Measurements from ENCODE around the gene BRWD1. TPM values are rescaled to one million over a fixed set of nuclear protein-coding genes. Genes with fewer than 3 reads are reported as not detected.

The BRWD1 gene
- total and polyA plus RNA-seq, 2 of the 13 experiments (the other 11 are each of a cell fraction or from before 2014, with no cell fraction given) = 13.9 to 28.0 TPM

DNA sequence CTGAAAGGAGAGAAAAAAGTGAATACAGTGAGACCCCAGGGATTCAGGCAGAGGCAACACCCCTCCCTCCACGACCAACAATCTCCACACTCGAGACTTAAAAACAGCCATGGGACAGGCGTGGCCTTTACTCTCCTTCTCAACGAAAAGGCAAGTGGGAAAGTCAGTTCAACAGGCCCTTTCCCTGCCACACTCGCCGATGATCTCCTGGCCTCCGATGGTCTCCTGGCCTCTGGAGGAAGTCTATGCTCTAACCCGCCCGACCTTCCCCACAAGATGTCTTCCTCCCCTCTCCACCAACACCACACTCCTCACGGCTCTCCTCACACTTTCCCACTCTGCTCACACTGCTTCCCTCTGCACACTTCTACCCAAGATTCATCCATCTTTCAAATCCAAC, 137.8 kb downstream of the BRWD1 start:
- H3K27ac ChIP-seq (ENCODE audit: extremely low read length, insufficient read depth, low read length) = no peak overlapping the region
- CTCF ChIA-PET (ENCODE audit: low intra/inter-chr PET ratio, low total read pairs) = no interaction called here
- peaks cover 17% of the 10 kb centered on the region for H3K79me2 ChIP-seq (ENCODE audit: insufficient read depth, low read length)
- 94% methylated on average over 10 of the region's 10 CpGs for WGBS (ENCODE audit: low lambda C conversion rate)
- no peak overlapping the region for H3K4me2 ChIP-seq (ENCODE audit: low read depth, low read length)
- H3K4me1 ChIP-seq (ENCODE audit: insufficient read depth, low read length) = peaks cover 10% of the 10 kb centered on the region
- POLR2A ChIA-PET = no interaction called here
- no peaks in the 10 kb centered on the region for H3K27me3 ChIP-seq (ENCODE audit: control insufficient read depth in 1 of 2, insufficient read depth in 2 of 2, low read length in 2 of 2)
- TF ChIP-seq, protein P1, sequence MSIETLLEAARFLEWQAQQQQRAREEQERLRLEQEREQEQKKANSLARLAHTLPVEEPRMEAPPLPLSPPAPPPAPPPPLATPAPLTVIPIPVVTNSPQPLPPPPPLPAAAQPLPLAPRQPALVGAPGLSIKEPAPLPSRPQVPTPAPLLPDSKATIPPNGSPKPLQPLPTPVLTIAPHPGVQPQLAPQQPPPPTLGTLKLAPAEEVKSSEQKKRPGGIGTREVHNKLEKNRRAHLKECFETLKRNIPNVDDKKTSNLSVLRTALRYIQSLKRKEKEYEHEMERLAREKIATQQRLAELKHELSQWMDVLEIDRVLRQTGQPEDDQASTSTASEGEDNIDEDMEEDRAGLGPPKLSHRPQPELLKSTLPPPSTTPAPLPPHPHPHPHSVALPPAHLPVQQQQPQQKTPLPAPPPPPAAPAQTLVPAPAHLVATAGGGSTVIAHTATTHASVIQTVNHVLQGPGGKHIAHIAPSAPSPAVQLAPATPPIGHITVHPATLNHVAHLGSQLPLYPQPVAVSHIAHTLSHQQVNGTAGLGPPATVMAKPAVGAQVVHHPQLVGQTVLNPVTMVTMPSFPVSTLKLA (IDR thresholded peaks at IDR 0.05) = no peak
- TF ChIP-seq ZNF737 (CRISPR knock-in tag; IDR thresholded peaks at IDR 0.05; ENCODE audit: borderline replicate concordance) (no peak), SOX6 (IDR thresholded peaks at IDR 0.05) (no peak), SOX6 (CRISPR knock-in tag; IDR thresholded peaks at IDR 0.05) (no peak), PRPF4 (IDR thresholded peaks at IDR 0.05; ENCODE audit: low read depth, low read length, poor library complexity, severe bottlenecking) (no peak), ZNF251 (CRISPR knock-in tag; IDR thresholded peaks at IDR 0.05) (no peak), ZNF724P (CRISPR knock-in tag; IDR thresholded peaks at IDR 0.05; ENCODE audit: borderline replicate concordance) (no peak), IRF2 (CRISPR knock-in tag; IDR thresholded peaks at IDR 0.05) (no peak), ZNF446 (CRISPR knock-in tag; IDR thresholded peaks at IDR 0.05) (no peak), MYNN (CRISPR knock-in tag; IDR thresholded peaks at IDR 0.05; ENCODE audit: low read depth) (no peak)
- TF ChIP-seq, protein P2, sequence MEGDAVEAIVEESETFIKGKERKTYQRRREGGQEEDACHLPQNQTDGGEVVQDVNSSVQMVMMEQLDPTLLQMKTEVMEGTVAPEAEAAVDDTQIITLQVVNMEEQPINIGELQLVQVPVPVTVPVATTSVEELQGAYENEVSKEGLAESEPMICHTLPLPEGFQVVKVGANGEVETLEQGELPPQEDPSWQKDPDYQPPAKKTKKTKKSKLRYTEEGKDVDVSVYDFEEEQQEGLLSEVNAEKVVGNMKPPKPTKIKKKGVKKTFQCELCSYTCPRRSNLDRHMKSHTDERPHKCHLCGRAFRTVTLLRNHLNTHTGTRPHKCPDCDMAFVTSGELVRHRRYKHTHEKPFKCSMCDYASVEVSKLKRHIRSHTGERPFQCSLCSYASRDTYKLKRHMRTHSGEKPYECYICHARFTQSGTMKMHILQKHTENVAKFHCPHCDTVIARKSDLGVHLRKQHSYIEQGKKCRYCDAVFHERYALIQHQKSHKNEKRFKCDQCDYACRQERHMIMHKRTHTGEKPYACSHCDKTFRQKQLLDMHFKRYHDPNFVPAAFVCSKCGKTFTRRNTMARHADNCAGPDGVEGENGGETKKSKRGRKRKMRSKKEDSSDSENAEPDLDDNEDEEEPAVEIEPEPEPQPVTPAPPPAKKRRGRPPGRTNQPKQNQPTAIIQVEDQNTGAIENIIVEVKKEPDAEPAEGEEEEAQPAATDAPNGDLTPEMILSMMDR (CRISPR knock-in tag; IDR thresholded peaks at IDR 0.05) = no peak
- TF ChIP-seq, protein P3, sequence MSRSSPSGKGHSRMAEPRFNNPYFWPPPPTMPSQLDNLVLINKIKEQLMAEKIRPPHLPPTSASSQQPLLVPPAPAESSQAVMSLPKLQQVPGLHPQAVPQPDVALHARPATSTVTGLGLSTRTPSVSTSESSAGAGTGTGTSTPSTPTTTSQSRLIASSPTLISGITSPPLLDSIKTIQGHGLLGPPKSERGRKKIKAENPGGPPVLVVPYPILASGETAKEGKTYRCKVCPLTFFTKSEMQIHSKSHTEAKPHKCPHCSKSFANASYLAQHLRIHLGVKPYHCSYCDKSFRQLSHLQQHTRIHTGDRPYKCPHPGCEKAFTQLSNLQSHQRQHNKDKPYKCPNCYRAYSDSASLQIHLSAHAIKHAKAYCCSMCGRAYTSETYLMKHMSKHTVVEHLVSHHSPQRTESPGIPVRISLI (CRISPR knock-in tag; IDR thresholded peaks at IDR 0.05; ENCODE audit: borderline replicate concordance) = no peak
- TF ChIP-seq, protein P4, sequence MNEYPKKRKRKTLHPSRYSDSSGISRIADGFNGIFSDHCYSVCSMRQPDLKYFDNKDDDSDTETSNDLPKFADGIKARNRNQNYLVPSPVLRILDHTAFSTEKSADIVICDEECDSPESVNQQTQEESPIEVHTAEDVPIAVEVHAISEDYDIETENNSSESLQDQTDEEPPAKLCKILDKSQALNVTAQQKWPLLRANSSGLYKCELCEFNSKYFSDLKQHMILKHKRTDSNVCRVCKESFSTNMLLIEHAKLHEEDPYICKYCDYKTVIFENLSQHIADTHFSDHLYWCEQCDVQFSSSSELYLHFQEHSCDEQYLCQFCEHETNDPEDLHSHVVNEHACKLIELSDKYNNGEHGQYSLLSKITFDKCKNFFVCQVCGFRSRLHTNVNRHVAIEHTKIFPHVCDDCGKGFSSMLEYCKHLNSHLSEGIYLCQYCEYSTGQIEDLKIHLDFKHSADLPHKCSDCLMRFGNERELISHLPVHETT (CRISPR knock-in tag; conservative IDR thresholded peaks at IDR 0.05) = no peak
- TF ChIP-seq, protein P5, sequence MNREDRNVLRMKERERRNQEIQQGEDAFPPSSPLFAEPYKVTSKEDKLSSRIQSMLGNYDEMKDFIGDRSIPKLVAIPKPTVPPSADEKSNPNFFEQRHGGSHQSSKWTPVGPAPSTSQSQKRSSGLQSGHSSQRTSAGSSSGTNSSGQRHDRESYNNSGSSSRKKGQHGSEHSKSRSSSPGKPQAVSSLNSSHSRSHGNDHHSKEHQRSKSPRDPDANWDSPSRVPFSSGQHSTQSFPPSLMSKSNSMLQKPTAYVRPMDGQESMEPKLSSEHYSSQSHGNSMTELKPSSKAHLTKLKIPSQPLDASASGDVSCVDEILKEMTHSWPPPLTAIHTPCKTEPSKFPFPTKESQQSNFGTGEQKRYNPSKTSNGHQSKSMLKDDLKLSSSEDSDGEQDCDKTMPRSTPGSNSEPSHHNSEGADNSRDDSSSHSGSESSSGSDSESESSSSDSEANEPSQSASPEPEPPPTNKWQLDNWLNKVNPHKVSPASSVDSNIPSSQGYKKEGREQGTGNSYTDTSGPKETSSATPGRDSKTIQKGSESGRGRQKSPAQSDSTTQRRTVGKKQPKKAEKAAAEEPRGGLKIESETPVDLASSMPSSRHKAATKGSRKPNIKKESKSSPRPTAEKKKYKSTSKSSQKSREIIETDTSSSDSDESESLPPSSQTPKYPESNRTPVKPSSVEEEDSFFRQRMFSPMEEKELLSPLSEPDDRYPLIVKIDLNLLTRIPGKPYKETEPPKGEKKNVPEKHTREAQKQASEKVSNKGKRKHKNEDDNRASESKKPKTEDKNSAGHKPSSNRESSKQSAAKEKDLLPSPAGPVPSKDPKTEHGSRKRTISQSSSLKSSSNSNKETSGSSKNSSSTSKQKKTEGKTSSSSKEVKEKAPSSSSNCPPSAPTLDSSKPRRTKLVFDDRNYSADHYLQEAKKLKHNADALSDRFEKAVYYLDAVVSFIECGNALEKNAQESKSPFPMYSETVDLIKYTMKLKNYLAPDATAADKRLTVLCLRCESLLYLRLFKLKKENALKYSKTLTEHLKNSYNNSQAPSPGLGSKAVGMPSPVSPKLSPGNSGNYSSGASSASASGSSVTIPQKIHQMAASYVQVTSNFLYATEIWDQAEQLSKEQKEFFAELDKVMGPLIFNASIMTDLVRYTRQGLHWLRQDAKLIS (CRISPR knock-in tag; IDR thresholded peaks at IDR 0.05) = no peak
- H2AFZ ChIP-seq (ENCODE audit: low read length) = no peak overlapping the region
- H3K4me3 ChIP-seq (replicated peaks in 1 of 3; ENCODE audit: insufficient read depth in 1 of 3, low read depth in 2 of 3, low read length in 3 of 3) = no peak overlapping the region
- H3K9me3 ChIP-seq (ENCODE audit: low read length) = no peaks in the 10 kb centered on the region
- no peak overlapping the region for H3K9ac ChIP-seq (ENCODE audit: insufficient read depth, low read depth, low read length)
- intact Hi-C loops (cut with micrococcal nuclease; ENCODE audit: unreplicated experiment) = no loop called here
- in situ Hi-C loops (cut with HindIII; ENCODE audit: extremely low pct_ligation_motif_present, low pct_unique_long_range_greater_than_20kb) = no loop called here
- BruUV-seq (replicated peaks) = no TSS peak
- peaks cover 13 to 76% of the 10 kb centered on the region in 2 experiments for H3K36me3 ChIP-seq (replicated peaks in 1 of 2; ENCODE audit: control insufficient read depth in 1 of 2, insufficient read depth in 2 of 2, low read length in 2 of 2)
- DNase-seq (ENCODE audit: low spot score) (no peak), FAIRE-seq (no peak), ATAC-seq (no peak)
- H4K20me1 ChIP-seq (ENCODE audit: insufficient read depth, low read length) = peaks cover 4% of the 10 kb centered on the region; the same call in 1 of the 2 replicates
